A549 treated with AZD2906 at 1 μM for 4 hours (cell line): ENCODE results near the gene NABP2. TPM values are rescaled to one million over a fixed set of nuclear protein-coding genes. Genes with fewer than 3 reads are reported as not detected.

ENCODE experiments used
- total RNA-seq: library from RNA; stranded (reverse); fragments of 200-300 nt; extraction: Qiagen RNA extraction; gene quantifications from 5 replicates; pipeline ENCODE4 v1.2.3, GENCODE V29; 2022

NABP2 gene
- 54.9 to 59.8 TPM (median 58.5 TPM) in 5 replicates for total RNA-seq

GRCh38 chr12:56224102-56224701 is at the start of gene NABP2:
TSS of gene NABP2 (plus strand) at chr12:56224342. CDS start at chr12:56224857, 515 bp downstream.

GRCh38 chr12:56189099-56189917 is 34.8 kb upstream of the NABP2 start, which contains the start of gene SMARCC2:
TSS of gene SMARCC2 (minus strand) at chr12:56189483. CDS start at chr12:56189461, 22 bp downstream.

GRCh38 chr12:56221757-56222530 is 2.2 kb upstream of the NABP2 start, which contains the start of gene RNF41:
TSS of gene RNF41 (minus strand) at chr12:56221922. CDS start at chr12:56214047, 7,875 bp downstream.

GRCh38 chr12:56229916-56230431 is 5.8 kb downstream of the NABP2 start, which contains the start of gene SLC39A5:
TSS of gene SLC39A5 (plus strand) at chr12:56230051. CDS start at chr12:56231275, 1,224 bp downstream.

GRCh38 chr12:56258068-56258819 is 34.1 kb downstream of the NABP2 start, which contains the start of gene ANKRD52:
TSS of gene ANKRD52 (minus strand) at chr12:56258384. CDS start at chr12:56258269, 115 bp downstream.

GRCh38 chr12:56266693-56267442 is 42.7 kb downstream of the NABP2 start, which contains the start of gene COQ10A:
TSS of gene COQ10A (plus strand) at chr12:56266942. CDS start at chr12:56267119, 177 bp downstream.

Other genes with a start within 250 kb of the NABP2 start
- 7.5 to 10.0 TPM (median 8.7 TPM) in 5 replicates for gene SUOX, start 227.1 kb upstream of the NABP2 start, total RNA-seq
- gene IKZF4, start 203.3 kb upstream of the NABP2 start, total RNA-seq: 2.0 to 3.0 TPM (median 2.5 TPM) in 5 replicates
- 589 to 809 TPM (median 704 TPM) in 5 replicates for gene RPS26, start 182.4 kb upstream of the NABP2 start, total RNA-seq
- 0.98 to 2.4 TPM (median 1.1 TPM) in 5 replicates for gene ERBB3, start 144.2 kb upstream of the NABP2 start, total RNA-seq
- 263 to 349 TPM (median 284 TPM) in 5 replicates for gene PA2G4, start 119.8 kb upstream of the NABP2 start, total RNA-seq
- gene RPL41, start 107.7 kb upstream of the NABP2 start, total RNA-seq: 4,788 to 5,894 TPM (median 5,599 TPM) in 5 replicates
- gene ZC3H10, start 106.1 kb upstream of the NABP2 start, total RNA-seq: 2.6 to 4.1 TPM (median 2.8 TPM) in 5 replicates
- gene ESYT1, start 96.1 kb upstream of the NABP2 start, total RNA-seq: 59.6 to 64.9 TPM (median 64.2 TPM) in 5 replicates
- gene MYL6B, start 71.8 kb upstream of the NABP2 start, total RNA-seq: 69.1 to 84.7 TPM (median 80.8 TPM) in 5 replicates
- gene MYL6, start 66.0 kb upstream of the NABP2 start, total RNA-seq: 2,187 to 2,775 TPM (median 2,288 TPM) in 5 replicates
- gene SMARCC2, start 34.9 kb upstream of the NABP2 start, total RNA-seq: 28.2 to 35.7 TPM (median 31.2 TPM) in 5 replicates
- gene RNF41, start 2.4 kb upstream of the NABP2 start, total RNA-seq: 21.7 to 26.5 TPM (median 25.1 TPM) in 5 replicates
- gene SLC39A5, start 5.7 kb downstream of the NABP2 start, total RNA-seq: 0.05 to 0.08 TPM in 2 of 5 replicates, not detected in the others
- 36.2 to 45.1 TPM (median 38.3 TPM) in 5 replicates for gene ANKRD52, start 34.0 kb downstream of the NABP2 start, total RNA-seq
- 12.1 to 14.7 TPM (median 14.2 TPM) in 5 replicates for gene COQ10A, start 42.6 kb downstream of the NABP2 start, total RNA-seq
- gene CS, start 76.0 kb downstream of the NABP2 start, total RNA-seq: 144 to 175 TPM (median 152 TPM) in 5 replicates
- gene CNPY2, start 91.6 kb downstream of the NABP2 start, total RNA-seq: 108 to 151 TPM (median 138 TPM) in 5 replicates
- gene PAN2, start 109.7 kb downstream of the NABP2 start, total RNA-seq: 10.3 to 14.2 TPM (median 13.9 TPM) in 5 replicates
- gene IL23A, start 114.5 kb downstream of the NABP2 start, total RNA-seq: 0.31 to 0.52 TPM (median 0.38 TPM) in 5 replicates
- gene STAT2, start 135.8 kb downstream of the NABP2 start, total RNA-seq: 10.7 to 13.2 TPM (median 11.1 TPM) in 5 replicates
- not detected in 5 replicates for gene APOF, start 138.5 kb downstream of the NABP2 start, total RNA-seq
- gene TIMELESS, start 225.1 kb downstream of the NABP2 start, total RNA-seq: 31.5 to 36.5 TPM (median 34.9 TPM) in 5 replicates
- gene MIP, start 230.3 kb downstream of the NABP2 start, total RNA-seq: 0.07 to 0.09 TPM in 2 of 5 replicates, not detected in the others
- 1.8 to 1.9 TPM (median 1.9 TPM) in 5 replicates for gene SPRYD4, start 244.2 kb downstream of the NABP2 start, total RNA-seq